Stomach (tissue), 4 donors: ENCODE data around the gene KIF3C.

Experiments
- EP300 ChIP-seq: sonication (generic); formaldehyde crosslinking; IDR thresholded peaks from one replicate; pipeline ENCODE4 v1.6.1; 2017; ENCODE audit warnings: antibody characterized with exemption
- POLR2AphosphoS5 ChIP-seq, 3 donors: sonication (generic); formaldehyde crosslinking; IDR thresholded peaks; one replicate each; pipeline ENCODE4 v1.6.1; 2016; ENCODE audit warnings: antibody characterized with exemption in 3 of 3

DNA sequence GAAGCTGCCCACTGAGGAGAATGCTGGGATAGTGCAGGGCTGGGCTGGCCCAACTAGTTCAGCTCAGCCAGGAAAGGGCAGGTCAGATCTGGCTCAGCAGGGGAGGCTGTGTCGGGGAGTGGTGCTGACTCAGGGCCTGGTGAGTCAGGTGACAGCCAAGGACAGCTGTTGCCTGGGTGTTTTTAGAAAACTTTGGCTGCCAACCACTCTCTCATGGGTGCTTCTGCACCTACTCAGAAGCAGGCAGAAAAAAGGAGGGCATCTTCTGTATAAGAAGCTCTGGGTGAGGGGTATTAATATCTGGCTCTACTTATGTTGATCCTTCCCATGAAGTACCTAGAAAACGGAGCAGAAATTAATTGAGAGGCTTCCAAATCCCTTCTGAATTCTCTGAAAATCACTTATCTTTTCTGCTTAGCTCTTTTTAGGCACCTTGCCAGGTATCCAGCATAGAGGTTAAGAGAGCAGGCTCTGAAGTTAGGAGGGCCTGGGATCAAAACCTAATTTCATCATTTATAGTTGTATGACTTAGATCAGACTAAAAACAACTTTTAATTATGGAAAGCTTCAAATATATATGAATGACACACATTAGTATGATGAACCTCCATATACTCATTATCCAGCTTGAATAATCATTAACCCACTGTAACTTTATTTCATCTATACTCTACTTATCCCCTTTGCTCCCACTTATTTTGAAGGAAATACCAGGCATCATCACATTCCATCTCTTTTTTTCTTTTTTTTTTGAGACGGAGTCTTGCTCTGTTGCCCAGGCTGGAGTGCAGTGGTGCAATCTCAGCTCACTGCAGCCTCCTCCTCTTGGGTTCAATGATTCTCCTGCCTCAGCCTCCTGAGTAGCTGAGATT, 36.1 kb upstream of the KIF3C start:
- peak; percentile 25 to 82 (median 30) for TF ChIP-seq POLR2AphosphoS5 (IDR thresholded peaks at IDR 0.05)
- no peak for TF ChIP-seq EP300
